HEK293 (cell line): ENCODE measurements around the gene GAP43.

Experiments used
- CTCF ChIP-seq: fragments of 450-650 bp; formaldehyde crosslinking; IDR thresholded peaks from 2 replicates; pipeline ENCODE4 v1.5.1; 2016; ENCODE audit warnings: missing biosample characterization, missing genetic modification characterization
- SETDB1 ChIP-seq: IDR thresholded peaks from one replicate; pipeline ENCODE4 v1.6.1; 2017; ENCODE audit warnings: mild to moderate bottlenecking, low read length, moderate library complexity, mixed read lengths; ENCODE audit not compliant: insufficient read length
- TRIM28 ChIP-seq: IDR thresholded peaks from 2 replicates; pipeline ENCODE4 v1.6.1; 2011; ENCODE audit warnings: low read length, control low read depth, borderline replicate concordance
- ZBTB20 ChIP-seq: fragments of 450-650 bp; formaldehyde crosslinking; IDR thresholded peaks from 2 replicates; pipeline ENCODE4 v1.5.1; 2016; ENCODE audit warnings: missing biosample characterization, missing genetic modification characterization
- ZBTB7A ChIP-seq: fragments of 450-650 bp; formaldehyde crosslinking; IDR thresholded peaks from 2 replicates; pipeline ENCODE4 v1.5.1; 2016; ENCODE audit warnings: low read depth, missing biosample characterization, missing genetic modification characterization
- ZNF157 ChIP-seq: fragments of 450-650 bp; formaldehyde crosslinking; IDR thresholded peaks from 2 replicates; pipeline ENCODE4 v1.5.1; 2016; ENCODE audit warnings: missing biosample characterization, missing genetic modification characterization
- ZNF24 ChIP-seq: fragments of 450-650 bp; formaldehyde crosslinking; IDR thresholded peaks from 2 replicates; pipeline ENCODE4 v1.5.1; 2016; ENCODE audit warnings: missing biosample characterization, missing genetic modification characterization
- ZNF248 ChIP-seq: fragments of 450-650 bp; formaldehyde crosslinking; IDR thresholded peaks from 2 replicates; pipeline ENCODE4 v1.5.1; 2017; ENCODE audit warnings: missing biosample characterization, missing genetic modification characterization
- ZNF274 ChIP-seq, 2 experiments: fragments of 200-500 bp in 1 of 2; fragments of 450-650 bp in 1 of 2; sonication (Bioruptor generic) in 1 of 2; formaldehyde crosslinking in 1 of 2; IDR thresholded peaks; 2 replicates each; pipeline versions ENCODE4 v1.5.1 to v1.6.1; 2014 to 2016; ENCODE audit warnings: borderline replicate concordance in 1 of 2, inconsistent platforms in 1 of 2, low read length in 1 of 2, missing biosample characterization in 1 of 2, missing genetic modification characterization in 1 of 2
- ZNF423 ChIP-seq: fragments of 450-650 bp; formaldehyde crosslinking; IDR thresholded peaks from 2 replicates; pipeline ENCODE4 v1.5.1; 2016; ENCODE audit warnings: missing biosample characterization, missing genetic modification characterization
- ZNF426 ChIP-seq: fragments of 450-650 bp; formaldehyde crosslinking; IDR thresholded peaks from 2 replicates; pipeline ENCODE4 v1.5.1; 2017; ENCODE audit warnings: missing biosample characterization, missing genetic modification characterization, mild to moderate bottlenecking, inconsistent platforms, moderate library complexity
- ZNF768 ChIP-seq: fragments of 450-650 bp; formaldehyde crosslinking; IDR thresholded peaks from 2 replicates; pipeline ENCODE4 v1.5.1; 2018; ENCODE audit warnings: missing biosample characterization, mild to moderate bottlenecking, missing genetic modification characterization
- ZNF776 ChIP-seq: fragments of 450-650 bp; formaldehyde crosslinking; IDR thresholded peaks from 2 replicates; pipeline ENCODE4 v1.5.0; 2017; ENCODE audit warnings: missing biosample characterization, missing genetic modification characterization, borderline replicate concordance

GRCh38 chr3:115720983-115721382 is 97.7 kb downstream of the GAP43 start:
- TF ChIP-seq CTCF (tag by site-specific recombination) (no peak), ZNF768 (tag by site-specific recombination) (no peak), ZBTB20 (no peak), ZNF248 (tag by site-specific recombination) (no peak), SETDB1 (no peak), TRIM28 (no peak), ZNF157 (tag by site-specific recombination) (no peak), ZNF423 (tag by site-specific recombination) (no peak), ZNF274 (IDR thresholded peaks at IDR 0.05; ENCODE audit: low read length) (no peak), ZNF274 (tag by site-specific recombination; IDR thresholded peaks at IDR 0.05; ENCODE audit: borderline replicate concordance) (no peak), ZNF24 (tag by site-specific recombination) (no peak), ZNF426 (tag by site-specific recombination) (no peak), ZNF776 (tag by site-specific recombination) (no peak), ZBTB7A (tag by site-specific recombination) (no peak)
